OCI-LY7 (cell line): Measurements from ENCODE around the gene DPP10.

ENCODE experiments used
- EZH2phosphoT487 ChIP-seq: fragments of 200-600 bp; sonication (generic); IDR thresholded peaks from 2 replicates; pipeline ENCODE4 v1.6.1; 2018; ENCODE audit warnings: low read depth, borderline replicate concordance, mild to moderate bottlenecking, mixed run types, antibody characterized with exemption, low read length, moderate library complexity, mixed read lengths
- TF ChIP-seq, protein P1 (sequence below): fragments of 200-600 bp; sonication (generic); conservative IDR thresholded peaks from 2 replicates; pipeline ENCODE4 v1.5.1; 2014; ENCODE audit warnings: mild to moderate bottlenecking, antibody characterized with exemption, low read length, moderate library complexity, mixed read lengths

DNA sequence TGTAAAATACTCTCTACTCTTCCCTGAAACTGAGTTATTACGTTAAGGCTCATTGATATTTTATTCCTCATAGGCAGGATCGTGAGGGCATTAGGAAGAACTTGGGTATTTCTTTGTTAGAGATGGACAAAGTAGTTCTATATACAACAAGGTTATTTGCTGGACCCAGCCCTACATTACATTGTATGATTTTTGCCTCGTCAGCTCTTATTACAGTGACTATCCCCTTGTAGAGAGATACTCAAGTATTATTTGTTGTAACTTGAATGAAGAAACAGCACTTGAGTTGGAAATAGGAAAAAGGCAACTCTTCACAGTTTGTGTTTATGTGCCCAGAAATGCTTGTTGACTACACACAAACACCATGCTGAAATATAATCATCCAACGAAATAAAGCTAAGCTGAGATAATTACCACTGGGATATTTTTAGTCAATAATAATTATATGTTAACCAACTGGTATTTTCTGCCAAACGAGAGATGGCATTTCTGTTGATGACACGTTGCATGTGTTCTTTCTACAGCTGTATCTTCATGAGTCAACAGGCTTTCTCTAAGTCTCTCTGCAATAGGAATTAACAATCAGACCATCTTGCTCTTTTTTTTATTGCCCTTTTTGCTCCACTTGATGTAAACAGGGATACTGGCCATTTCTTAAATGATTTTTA, 947.6 kb downstream of the DPP10 start:
- TF ChIP-seq, protein P1, sequence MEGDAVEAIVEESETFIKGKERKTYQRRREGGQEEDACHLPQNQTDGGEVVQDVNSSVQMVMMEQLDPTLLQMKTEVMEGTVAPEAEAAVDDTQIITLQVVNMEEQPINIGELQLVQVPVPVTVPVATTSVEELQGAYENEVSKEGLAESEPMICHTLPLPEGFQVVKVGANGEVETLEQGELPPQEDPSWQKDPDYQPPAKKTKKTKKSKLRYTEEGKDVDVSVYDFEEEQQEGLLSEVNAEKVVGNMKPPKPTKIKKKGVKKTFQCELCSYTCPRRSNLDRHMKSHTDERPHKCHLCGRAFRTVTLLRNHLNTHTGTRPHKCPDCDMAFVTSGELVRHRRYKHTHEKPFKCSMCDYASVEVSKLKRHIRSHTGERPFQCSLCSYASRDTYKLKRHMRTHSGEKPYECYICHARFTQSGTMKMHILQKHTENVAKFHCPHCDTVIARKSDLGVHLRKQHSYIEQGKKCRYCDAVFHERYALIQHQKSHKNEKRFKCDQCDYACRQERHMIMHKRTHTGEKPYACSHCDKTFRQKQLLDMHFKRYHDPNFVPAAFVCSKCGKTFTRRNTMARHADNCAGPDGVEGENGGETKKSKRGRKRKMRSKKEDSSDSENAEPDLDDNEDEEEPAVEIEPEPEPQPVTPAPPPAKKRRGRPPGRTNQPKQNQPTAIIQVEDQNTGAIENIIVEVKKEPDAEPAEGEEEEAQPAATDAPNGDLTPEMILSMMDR = no peak
- TF ChIP-seq EZH2phosphoT487 = no peak
